ENCODE results near the gene SLC2A5. TPM values are rescaled to one million over a fixed set of nuclear protein-coding genes. Genes with fewer than 3 reads are reported as not detected.

The SLC2A5 gene
- total RNA-seq, 1 experiment from 2014 or later: 0.70 TPM

DNA sequence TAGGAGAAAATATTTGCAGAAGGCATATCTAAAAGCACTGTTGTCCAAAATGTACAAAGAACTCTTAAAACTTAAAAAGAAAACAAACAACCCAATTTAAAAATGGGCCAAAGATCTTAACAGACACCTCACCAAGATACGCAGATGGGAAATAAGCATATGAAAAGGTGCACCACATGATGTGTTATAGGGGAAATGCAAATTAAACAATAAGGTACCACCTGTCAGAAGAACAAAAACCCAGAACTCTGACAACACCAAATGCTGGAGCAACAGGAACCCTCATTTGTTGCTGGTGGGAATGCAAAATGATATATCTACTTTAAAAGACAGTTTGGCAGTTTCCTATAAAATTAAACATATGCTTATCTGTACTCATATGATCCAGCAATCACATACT lies 18.1 kb downstream of the SLC2A5 start:
- Mint-ChIP-seq H3K27me3 (ENCODE audit: insufficient read depth, unreplicated experiment) (no peaks in the 10 kb centered on the region), H3K36me3 (ENCODE audit: insufficient read depth, unreplicated experiment) (no peaks in the 10 kb centered on the region), H3K4me1 (ENCODE audit: low read depth, unreplicated experiment) (no peaks in the 10 kb centered on the region), H3K9me3 (ENCODE audit: unreplicated experiment) (no peaks in the 10 kb centered on the region), H3K27ac (ENCODE audit: unreplicated experiment) (no peak overlapping the region), H3K4me3 (ENCODE audit: unreplicated experiment) (no peak overlapping the region)
- BruUV-seq (replicated peaks): no TSS peak
- Histone ChIP-seq H3K4me3 (ENCODE audit: low read depth, low read length) (no peak overlapping the region), H3K36me3 (ENCODE audit: control insufficient read depth, insufficient read depth, low read length) (no peaks in the 10 kb centered on the region), H3K4me1 (no peaks in the 10 kb centered on the region), H3K27me3 (replicated peaks; ENCODE audit: control insufficient read depth, insufficient read depth, low read length) (no peaks in the 10 kb centered on the region), H3K9me3 (no peaks in the 10 kb centered on the region)
- intact Hi-C loops (cut with micrococcal nuclease; ENCODE audit: unreplicated experiment): no loop called here
- POLR2A ChIA-PET: no interaction called here
- CTCF ChIA-PET: interaction anchor here (1.3 kb wide), 1 partner anchor 50 kb away, joined by 3 read pairs; no protein-coding TSS in a partner anchor
- no peak for DNase-seq
- TF ChIP-seq CTCF (IDR thresholded peaks at IDR 0.05; ENCODE audit: insufficient read depth in 1 of 2, low read depth in 1 of 2, low read length in 1 of 2, severe bottlenecking in 1 of 2, unreplicated experiment in 1 of 2): no peak

- no peak overlapping the region for H3K27ac Mint-ChIP-seq (ENCODE audit: unreplicated experiment)
- DNase-seq: no peak
- no peaks in the 10 kb centered on the region for H3K9me3 ChIP-seq
- no peaks in the 10 kb centered on the region for H3K27me3 ChIP-seq (replicated peaks; ENCODE audit: control insufficient read depth, insufficient read depth, low read length)
- H3K36me3 Mint-ChIP-seq (ENCODE audit: insufficient read depth, unreplicated experiment): no peaks in the 10 kb centered on the region
- H3K4me3 ChIP-seq (ENCODE audit: low read depth, low read length): no peak overlapping the region
- TF ChIP-seq CTCF (IDR thresholded peaks at IDR 0.05; ENCODE audit: insufficient read depth in 1 of 2, low read depth in 1 of 2, low read length in 1 of 2, severe bottlenecking in 1 of 2, unreplicated experiment in 1 of 2): no peak
- POLR2A ChIA-PET: interaction anchor here (0.7 kb wide), 1 partner anchor 626 kb away, joined by 4 read pairs; no protein-coding TSS in a partner anchor
- no TSS peak for BruUV-seq (replicated peaks)
- H3K9me3 Mint-ChIP-seq (ENCODE audit: unreplicated experiment): no peaks in the 10 kb centered on the region
- intact Hi-C loops (cut with micrococcal nuclease; ENCODE audit: unreplicated experiment): no loop called here
- no peaks in the 10 kb centered on the region for H3K4me1 Mint-ChIP-seq (ENCODE audit: low read depth, unreplicated experiment)
- H3K27me3 Mint-ChIP-seq (ENCODE audit: insufficient read depth, unreplicated experiment): no peaks in the 10 kb centered on the region
- CTCF ChIA-PET: interaction anchor here (1.3 kb wide), 1 partner anchor 51 kb away, joined by 3 read pairs; no protein-coding TSS in a partner anchor
- H3K4me1 ChIP-seq: no peaks in the 10 kb centered on the region
- H3K36me3 ChIP-seq (ENCODE audit: control insufficient read depth, insufficient read depth, low read length): no peaks in the 10 kb centered on the region
- H3K4me3 Mint-ChIP-seq (ENCODE audit: unreplicated experiment): no peak overlapping the region
These were observed 18.6 kb downstream of the SLC2A5 start for GRCh38 chr1:9050803-9051202.

GRCh38 chr1:9048551-9048950 lies 20.9 kb downstream of the SLC2A5 start:
- no peaks in the 10 kb centered on the region for H3K9me3 Mint-ChIP-seq (ENCODE audit: unreplicated experiment)

More at GRCh38 chr1:9048551-9048950, 20.9 kb downstream of the SLC2A5 start:
- BruUV-seq (replicated peaks): no TSS peak
- Histone ChIP-seq H3K27me3 (replicated peaks; ENCODE audit: control insufficient read depth, insufficient read depth, low read length) (no peaks in the 10 kb centered on the region), H3K9me3 (no peaks in the 10 kb centered on the region), H3K4me3 (ENCODE audit: low read depth, low read length) (no peak overlapping the region), H3K36me3 (ENCODE audit: control insufficient read depth, insufficient read depth, low read length) (no peaks in the 10 kb centered on the region), H3K4me1 (no peaks in the 10 kb centered on the region)
- Mint-ChIP-seq H3K4me3 (ENCODE audit: unreplicated experiment) (no peak overlapping the region), H3K27me3 (ENCODE audit: insufficient read depth, unreplicated experiment) (no peaks in the 10 kb centered on the region), H3K27ac (ENCODE audit: unreplicated experiment) (no peak overlapping the region), H3K4me1 (ENCODE audit: low read depth, unreplicated experiment) (no peaks in the 10 kb centered on the region), H3K36me3 (ENCODE audit: insufficient read depth, unreplicated experiment) (no peaks in the 10 kb centered on the region)
- POLR2A ChIA-PET: no interaction called here
- DNase-seq: no peak
- intact Hi-C loops (cut with micrococcal nuclease; ENCODE audit: unreplicated experiment): no loop called here
- CTCF ChIA-PET: interaction anchor here (1.3 kb wide), 1 partner anchor 86 kb away, joined by 4 read pairs; no protein-coding TSS in a partner anchor
- no peak for TF ChIP-seq CTCF (IDR thresholded peaks at IDR 0.05; ENCODE audit: insufficient read depth in 1 of 2, low read depth in 1 of 2, low read length in 1 of 2, severe bottlenecking in 1 of 2, unreplicated experiment in 1 of 2)
